IPS DF 19.7 (cell line): ENCODE data around the gene SLC30A3.

Experiments
- DNase-seq: peaks from one replicate; pipeline ENCODE4 v3.0.0-alpha.2; 2013; ENCODE audit warnings: low read depth, low spot score

The SLC30A3 gene

DNA sequence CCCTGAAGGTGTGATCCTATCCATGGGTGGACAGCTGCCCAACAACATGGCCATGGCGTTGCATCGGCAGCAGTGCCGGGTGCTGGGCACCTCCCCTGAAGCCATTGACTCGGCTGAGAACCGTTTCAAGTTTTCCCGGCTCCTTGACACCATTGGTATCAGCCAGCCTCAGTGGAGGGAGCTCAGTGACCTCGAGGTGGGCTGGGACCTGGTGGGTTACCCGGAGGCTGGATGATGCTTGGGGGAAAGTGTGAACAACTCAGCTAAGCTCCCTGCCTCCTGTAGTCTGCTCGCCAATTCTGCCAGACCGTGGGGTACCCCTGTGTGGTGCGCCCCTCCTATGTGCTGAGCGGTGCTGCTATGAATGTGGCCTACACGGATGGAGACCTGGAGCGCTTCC, 29.5 kb downstream of the SLC30A3 start:
- no peak for DNase-seq

DNA sequence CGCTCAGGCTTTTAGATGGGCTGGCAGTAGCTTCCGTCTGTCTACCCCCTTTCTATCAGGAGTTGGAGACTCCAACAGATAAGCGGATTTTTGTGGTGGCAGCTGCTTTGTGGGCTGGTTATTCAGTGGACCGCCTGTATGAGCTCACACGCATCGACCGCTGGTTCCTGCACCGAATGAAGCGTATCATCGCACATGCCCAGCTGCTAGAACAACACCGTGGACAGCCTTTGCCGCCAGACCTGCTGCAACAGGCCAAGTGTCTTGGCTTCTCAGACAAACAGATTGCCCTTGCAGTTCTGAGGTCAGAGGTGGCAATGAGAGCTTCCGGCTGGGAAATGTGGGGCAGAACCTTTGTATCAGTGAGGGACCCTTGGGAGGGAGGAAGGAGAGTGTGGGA, 30.9 kb downstream of the SLC30A3 start:
- no peak for DNase-seq

- no peak for DNase-seq
These were observed 35.3 kb downstream of the SLC30A3 start for GRCh38 chr2:27227501-27227900.

GRCh38 chr2:27225526-27225925, 37.3 kb downstream of the SLC30A3 start:
- DNase-seq = no peak

- no peak for DNase-seq
These were observed 39.4 kb downstream of the SLC30A3 start for GRCh38 chr2:27223416-27223815.

DNA sequence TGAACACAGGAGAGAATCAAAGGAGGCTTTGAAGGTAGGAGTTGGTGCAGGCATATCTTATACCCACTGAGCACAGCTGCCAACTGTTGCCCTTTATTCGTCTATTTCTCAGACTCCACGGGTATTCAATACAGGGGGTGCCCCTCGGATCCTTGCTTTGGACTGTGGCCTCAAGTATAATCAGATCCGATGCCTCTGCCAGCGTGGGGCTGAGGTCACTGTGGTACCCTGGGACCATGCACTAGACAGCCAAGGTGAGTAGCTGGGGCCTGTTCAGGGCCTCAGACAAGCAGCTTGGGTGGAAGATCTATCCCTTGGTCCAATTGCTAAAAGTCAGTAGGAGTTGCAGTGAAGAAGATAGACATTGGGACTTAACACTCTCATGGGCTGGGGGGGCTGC, 40.4 kb downstream of the SLC30A3 start:
- DNase-seq = no peak

GRCh38 chr2:27221166-27221565, 41.7 kb downstream of the SLC30A3 start:
- DNase-seq = no peak

- DNase-seq = no peak
These were observed 42.8 kb downstream of the SLC30A3 start for GRCh38 chr2:27220091-27220490.

GRCh38 chr2:27219091-27219490, 43.8 kb downstream of the SLC30A3 start:
- DNase-seq = no peak

GRCh38 chr2:27218614-27219013, 44.2 kb downstream of the SLC30A3 start:
- DNase-seq = no peak

DNA sequence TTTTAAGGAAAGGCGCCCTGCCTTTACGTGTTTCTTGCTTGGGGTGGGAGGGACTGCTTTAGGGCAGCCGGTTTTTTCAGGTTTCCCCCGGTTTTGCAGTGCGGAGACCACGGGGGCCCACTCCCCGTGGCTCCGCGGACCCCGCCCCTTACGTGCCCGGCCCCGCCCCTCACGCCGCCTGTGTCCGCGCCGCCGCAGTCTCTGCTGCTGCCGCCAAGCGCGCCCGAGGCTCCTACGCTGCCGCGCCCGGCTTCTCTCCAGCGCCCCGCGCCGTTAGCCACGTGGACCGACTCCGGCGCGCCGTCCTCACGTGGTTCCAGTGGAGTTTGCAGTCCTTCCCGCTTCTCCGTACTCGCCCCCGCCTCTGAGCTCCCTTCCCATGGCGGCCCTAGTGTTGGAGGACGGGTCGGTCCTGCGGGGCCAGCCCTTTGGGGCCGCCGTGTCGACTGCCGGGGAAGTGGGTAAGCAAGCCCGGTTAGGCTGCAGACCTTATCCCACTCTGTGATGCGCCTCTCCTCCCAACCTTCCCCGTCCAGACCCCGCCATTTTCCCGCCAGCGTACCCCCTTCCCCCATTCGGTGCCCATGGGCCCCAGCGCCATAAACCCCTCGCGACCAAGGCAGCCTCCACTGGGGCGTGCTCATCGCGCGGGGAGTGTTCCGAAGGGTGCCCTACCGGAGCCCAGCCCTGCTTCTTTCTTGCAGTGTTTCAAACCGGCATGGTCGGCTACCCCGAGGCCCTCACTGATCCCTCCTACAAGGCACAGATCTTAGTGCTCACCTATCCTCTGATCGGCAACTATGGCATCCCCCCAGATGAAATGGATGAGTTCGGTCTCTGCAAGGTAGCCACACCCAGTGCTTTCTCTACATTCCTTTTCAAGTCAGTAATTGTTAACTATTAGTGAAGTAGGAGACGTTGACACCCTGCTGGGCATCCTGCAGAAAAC, 45.4 kb downstream of the SLC30A3 start, which contains the start of gene CAD:
TSS of gene CAD (plus strand) at position 197 of the 949 bp plus-strand sequence. CDS start at position 380, 183 bp downstream.
- DNase-seq = no peak

DNA sequence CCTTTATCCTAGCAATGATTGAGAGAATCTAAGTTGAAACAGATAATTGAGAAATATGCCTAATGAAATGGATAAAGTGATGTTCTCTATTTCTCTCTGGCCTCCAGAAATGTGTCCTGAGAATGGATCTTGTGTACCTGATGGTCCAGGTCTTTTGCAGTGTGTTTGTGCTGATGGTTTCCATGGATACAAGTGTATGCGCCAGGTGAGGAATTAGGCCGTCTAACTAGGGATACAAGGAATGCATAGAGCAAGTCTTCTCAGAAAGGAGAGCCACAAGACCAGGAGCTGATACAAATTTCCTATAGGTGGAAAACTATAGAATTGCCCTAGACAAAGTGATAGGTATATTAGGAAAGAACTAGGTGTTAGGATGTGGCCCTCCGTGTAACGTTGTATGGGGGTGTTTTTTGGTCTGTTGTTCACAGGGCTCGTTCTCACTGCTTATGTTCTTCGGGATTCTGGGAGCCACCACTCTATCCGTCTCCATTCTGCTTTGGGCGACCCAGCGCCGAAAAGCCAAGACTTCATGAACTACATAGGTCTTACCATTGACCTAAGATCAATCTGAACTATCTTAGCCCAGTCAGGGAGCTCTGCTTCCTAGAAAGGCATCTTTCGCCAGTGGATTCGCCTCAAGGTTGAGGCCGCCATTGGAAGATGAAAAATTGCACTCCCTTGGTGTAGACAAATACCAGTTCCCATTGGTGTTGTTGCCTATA, 46.3 kb downstream of the SLC30A3 start:
- DNase-seq = no peak

DNA sequence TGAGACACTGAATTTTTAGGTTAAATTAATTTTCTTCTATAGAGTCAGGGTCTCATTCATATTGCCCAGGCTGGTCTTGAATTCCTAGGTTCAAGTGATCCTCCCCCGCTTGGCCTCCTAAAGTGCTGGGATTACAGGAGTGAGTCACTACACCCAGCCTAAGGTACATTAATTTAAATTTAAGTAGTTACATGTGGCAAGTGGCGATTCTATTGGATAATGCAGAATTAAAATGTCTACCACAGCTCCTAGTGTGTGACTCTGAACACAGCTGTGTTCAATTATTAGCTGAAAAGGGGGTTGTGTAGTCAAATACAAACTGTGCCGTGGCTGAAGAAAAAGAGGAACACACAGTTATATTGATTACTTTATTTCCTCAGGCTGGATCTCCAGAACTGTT, 47.9 kb downstream of the SLC30A3 start:
- DNase-seq = no peak

DNA sequence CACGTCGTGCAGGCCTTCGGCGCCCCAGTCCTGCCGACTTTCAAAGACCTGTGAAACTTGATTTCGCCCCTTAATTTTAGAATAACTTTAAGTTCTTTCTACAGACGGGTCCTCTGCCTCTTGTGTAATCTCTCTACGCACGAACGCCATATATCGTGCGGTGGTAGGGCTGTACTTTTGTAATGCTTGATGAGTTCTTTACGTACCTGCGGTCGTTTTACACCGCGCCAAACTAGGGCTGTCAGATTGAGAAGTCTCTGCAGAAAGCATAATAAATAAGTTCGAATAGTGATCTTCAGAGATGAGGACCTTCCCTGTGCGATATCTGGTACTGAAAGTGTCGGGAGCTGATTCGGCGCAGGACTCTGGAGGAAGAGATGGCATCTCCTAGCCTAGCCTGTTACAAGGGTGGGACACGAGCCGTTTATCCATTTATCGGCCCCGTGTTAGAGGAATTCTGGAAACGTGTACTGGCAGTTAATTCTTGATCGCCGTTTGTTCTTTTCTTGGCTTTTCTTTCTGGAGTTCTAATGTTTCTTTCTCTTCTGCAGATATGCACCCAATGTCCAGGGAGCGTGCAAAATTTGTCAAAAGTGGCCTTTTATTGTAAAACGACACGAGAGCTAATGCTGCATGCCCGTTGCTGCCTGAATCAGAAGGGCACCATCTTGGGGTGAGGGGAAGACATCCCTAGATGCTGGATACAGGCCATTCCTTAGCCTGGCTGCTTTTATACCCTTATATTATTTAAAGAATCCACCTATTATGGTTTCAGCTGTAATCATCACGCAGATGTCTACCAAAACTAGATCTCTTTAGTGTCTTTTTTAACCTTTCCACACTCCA, 50.0 kb downstream of the SLC30A3 start:
- no peak for DNase-seq

- no peak for DNase-seq
These were observed 50.8 kb downstream of the SLC30A3 start, which contains the start of the genes ATRAID and SLC5A6 for GRCh38 chr2:27211943-27212625. Gene ATRAID, plus strand, starts transcription at chr2:27212041. Its CDS starts 328 bp downstream, at chr2:27212369. Gene SLC5A6, minus strand, starts transcription at chr2:27212268. Its CDS starts 4,618 bp downstream, at chr2:27207650.

GRCh38 chr2:27211241-27211942, 51.5 kb downstream of the SLC30A3 start:
- no peak for DNase-seq

DNA sequence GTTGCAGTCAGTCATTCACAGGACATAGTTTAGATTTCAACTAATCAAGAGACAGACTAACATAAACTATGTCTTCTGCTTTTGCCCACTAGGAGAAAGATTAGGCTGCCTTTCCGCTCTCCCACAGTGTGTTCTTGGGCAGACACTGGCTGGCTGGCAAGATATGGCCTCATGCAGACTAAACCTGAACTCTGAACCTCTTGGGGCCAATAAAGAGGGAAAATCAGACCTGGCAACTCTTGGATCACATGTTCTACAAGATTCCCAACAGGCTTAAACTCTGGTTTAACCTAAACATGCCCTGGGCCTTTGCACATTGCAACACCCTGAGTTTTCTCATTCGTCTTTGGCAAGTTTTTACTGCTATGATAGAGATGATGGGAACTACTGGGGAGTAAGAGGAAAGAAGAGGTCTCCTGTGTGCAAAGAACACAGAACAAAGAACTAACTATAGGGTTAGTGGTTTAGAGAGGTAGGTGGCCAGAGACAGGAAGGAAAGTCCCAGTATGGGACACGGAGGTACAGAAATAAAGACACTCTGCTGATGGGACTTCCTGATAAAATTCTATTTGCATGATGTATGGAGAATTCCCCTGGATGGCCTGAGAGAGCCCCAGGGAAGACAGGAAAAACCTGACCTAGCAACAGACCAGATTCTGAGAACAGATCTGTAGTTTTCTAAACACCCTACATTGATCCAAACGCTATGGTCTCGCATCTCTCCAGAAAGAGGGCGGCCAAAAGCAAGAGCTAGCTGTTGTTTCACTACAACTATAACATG, 53.0 kb downstream of the SLC30A3 start:
- DNase-seq = no peak

GRCh38 chr2:27208486-27209050, 54.3 kb downstream of the SLC30A3 start:
- no peak for DNase-seq

- no peak for DNase-seq
These were observed 56.5 kb downstream of the SLC30A3 start for GRCh38 chr2:27206346-27206745.
